ENCODE data around the gene TRMT1.

The TRMT1 gene

GRCh38 chr19:13122980-13123957 lies 6.7 kb upstream of the TRMT1 start:
- no peak for DNase-seq

GRCh38 chr19:13122275-13122878 lies 5.8 kb upstream of the TRMT1 start:
- no peak for DNase-seq

- no peak for DNase-seq
Measured at GRCh38 chr19:13121551-13122274, 5.2 kb upstream of the TRMT1 start.

GRCh38 chr19:13120817-13121216 lies 4.3 kb upstream of the TRMT1 start:
- no peak for DNase-seq

GRCh38 chr19:13120031-13120430 lies 3.5 kb upstream of the TRMT1 start:
- no peak for DNase-seq

GRCh38 chr19:13119627-13120026 lies 3.1 kb upstream of the TRMT1 start:
- DNase-seq: no peak

GRCh38 chr19:13118424-13119193 lies 2.1 kb upstream of the TRMT1 start:
- DNase-seq: peak; percentile 44

- peak; percentile 88 for DNase-seq
Measured at GRCh38 chr19:13117772-13118423, 1.4 kb upstream of the TRMT1 start, which contains the start of gene NACC1. NACC1 (plus strand) TSS chr19:13118264; CDS start chr19:13135208, 16,944 bp downstream.

GRCh38 chr19:13117176-13117771 lies 734 bp upstream of the TRMT1 start:
- no peak for DNase-seq

- no peak for DNase-seq
Measured at GRCh38 chr19:13115936-13116281, 631 bp downstream of the TRMT1 start.

- DNase-seq: no peak
Measured at GRCh38 chr19:13112555-13112954, 4.0 kb downstream of the TRMT1 start.

- DNase-seq: no peak
Measured at GRCh38 chr19:13110099-13110610, 6.4 kb downstream of the TRMT1 start.

- no peak for DNase-seq
Measured at GRCh38 chr19:13109361-13110098, 7.0 kb downstream of the TRMT1 start.

- DNase-seq: no peak
Measured at GRCh38 chr19:13104848-13105711, 11.5 kb downstream of the TRMT1 start.

GRCh38 chr19:13104360-13104847 lies 12.1 kb downstream of the TRMT1 start:
- DNase-seq: no peak

- no peak for DNase-seq
Measured at GRCh38 chr19:13103581-13104359, 12.8 kb downstream of the TRMT1 start.

- no peak for DNase-seq
Measured at GRCh38 chr19:13102666-13103580, 13.6 kb downstream of the TRMT1 start, which contains the start of gene LYL1. LYL1 (minus strand) TSS chr19:13102858; CDS start chr19:13101171, 1,687 bp downstream.

- no peak for DNase-seq
Measured at GRCh38 chr19:13102416-13102665, 14.2 kb downstream of the TRMT1 start.
